HepG2 (cell line): ENCODE results near the gene GLE1. TPM values are rescaled to one million over a fixed set of nuclear protein-coding genes. Genes with fewer than 3 reads are reported as not detected.
A peak's percentile ranks its signal among the peaks of the same experiment; 100 is the strongest.

Source experiments
- ARID5B ChIP-seq: IDR thresholded peaks from 2 replicates; pipeline ENCODE4 v1.4.0; 2020; ENCODE audit warnings: mild to moderate bottlenecking, missing genetic modification reagents
- BCL6 ChIP-seq: IDR thresholded peaks from 2 replicates; pipeline ENCODE4 v1.6.1; 2016; ENCODE audit warnings: missing genetic modification reagents, missing compliant biosample characterization
- DRAP1 ChIP-seq: IDR thresholded peaks from 2 replicates; pipeline ENCODE4 v1.6.1; 2016; ENCODE audit warnings: missing genetic modification reagents, missing compliant biosample characterization
- KAT2B ChIP-seq: fragments of 150-350 bp; IDR thresholded peaks from 2 replicates; pipeline ENCODE4 v1.6.1; 2014; ENCODE audit warnings: low read depth, low read length, borderline replicate concordance
- KDM5B ChIP-seq: sonication (generic); formaldehyde crosslinking; IDR thresholded peaks from 2 replicates; pipeline ENCODE4 v1.4.0; 2020; ENCODE audit warnings: missing genetic modification reagents, mild to moderate bottlenecking, borderline replicate concordance
- NFE2L2 ChIP-seq: fragments of 150-350 bp; IDR thresholded peaks from 2 replicates; pipeline ENCODE4 v1.6.1; 2014; ENCODE audit warnings: low read length
- ONECUT2 ChIP-seq: sonication (generic); formaldehyde crosslinking; IDR thresholded peaks from 2 replicates; pipeline ENCODE4 v1.4.0; 2020; ENCODE audit warnings: missing genetic modification reagents
- PLRG1 ChIP-seq: fragments of 450-650 bp; conservative IDR thresholded peaks from 2 replicates; pipeline ENCODE4 v1.6.1; 2016
- REXO4 ChIP-seq: sonication (generic); formaldehyde crosslinking; IDR thresholded peaks from 2 replicates; pipeline ENCODE4 v1.8.0; 2022; ENCODE audit warnings: missing genetic modification reagents, mild to moderate bottlenecking, borderline replicate concordance
- STAT6 ChIP-seq: sonication (generic); formaldehyde crosslinking; IDR thresholded peaks from 2 replicates; pipeline ENCODE4 v1.4.0; 2020; ENCODE audit warnings: missing genetic modification reagents, mild to moderate bottlenecking, borderline replicate concordance
- TRIM22 ChIP-seq: fragments of 450-650 bp; IDR thresholded peaks from 2 replicates; pipeline ENCODE4 v1.6.1; 2017
- ZNF512B ChIP-seq: sonication (generic); formaldehyde crosslinking; IDR thresholded peaks from 2 replicates; pipeline ENCODE4 v1.5.1; 2020; ENCODE audit warnings: missing genetic modification reagents, mild to moderate bottlenecking, borderline replicate concordance
- ZNF816 ChIP-seq: sonication (generic); formaldehyde crosslinking; IDR thresholded peaks from 2 replicates; pipeline ENCODE4 v1.8.0; 2022; ENCODE audit warnings: missing genetic modification reagents, mild to moderate bottlenecking, borderline replicate concordance
- polyA plus RNA-seq, 8 experiments: library from polyadenylated mRNA; depleted of rRNA in 3 of 8; stranded (reverse) in 7 of 8; unstranded in 1 of 8; fragments of >200 nt; fragmentation: Illumina TruSeq in 4 of 8; extraction: Trizol in 4 of 8; gene quantifications; 2 replicates each; pipeline versions ENCODE4 v1.2.1 to v1.2.3, GENCODE V29; 2011 to 2016; ENCODE audit warnings: low read depth in 4 of 8, missing spikeins in 1 of 8, mixed read lengths in 1 of 8; ENCODE audit not compliant: insufficient read depth in 1 of 8
- total RNA-seq, 5 experiments: library from RNA; depleted of rRNA; stranded (reverse); fragments of >200 nt; fragmentation: Illumina TruSeq; extraction: Trizol; gene quantifications; 2 replicates each; pipeline ENCODE4 v1.2.3, GENCODE V29; 2016; ENCODE audit warnings: low read depth in 1 of 5
- TF ChIP-seq, protein P1 (sequence below): sonication (generic); formaldehyde crosslinking; IDR thresholded peaks from 2 replicates; pipeline ENCODE4 v1.5.0; 2020; ENCODE audit warnings: mild to moderate bottlenecking, missing genetic modification reagents

The GLE1 gene
- total and polyA plus RNA-seq, 2 of the 13 experiments (the other 11 are each of a cell fraction or from before 2014, with no cell fraction given): 14.7 to 28.8 TPM

DNA sequence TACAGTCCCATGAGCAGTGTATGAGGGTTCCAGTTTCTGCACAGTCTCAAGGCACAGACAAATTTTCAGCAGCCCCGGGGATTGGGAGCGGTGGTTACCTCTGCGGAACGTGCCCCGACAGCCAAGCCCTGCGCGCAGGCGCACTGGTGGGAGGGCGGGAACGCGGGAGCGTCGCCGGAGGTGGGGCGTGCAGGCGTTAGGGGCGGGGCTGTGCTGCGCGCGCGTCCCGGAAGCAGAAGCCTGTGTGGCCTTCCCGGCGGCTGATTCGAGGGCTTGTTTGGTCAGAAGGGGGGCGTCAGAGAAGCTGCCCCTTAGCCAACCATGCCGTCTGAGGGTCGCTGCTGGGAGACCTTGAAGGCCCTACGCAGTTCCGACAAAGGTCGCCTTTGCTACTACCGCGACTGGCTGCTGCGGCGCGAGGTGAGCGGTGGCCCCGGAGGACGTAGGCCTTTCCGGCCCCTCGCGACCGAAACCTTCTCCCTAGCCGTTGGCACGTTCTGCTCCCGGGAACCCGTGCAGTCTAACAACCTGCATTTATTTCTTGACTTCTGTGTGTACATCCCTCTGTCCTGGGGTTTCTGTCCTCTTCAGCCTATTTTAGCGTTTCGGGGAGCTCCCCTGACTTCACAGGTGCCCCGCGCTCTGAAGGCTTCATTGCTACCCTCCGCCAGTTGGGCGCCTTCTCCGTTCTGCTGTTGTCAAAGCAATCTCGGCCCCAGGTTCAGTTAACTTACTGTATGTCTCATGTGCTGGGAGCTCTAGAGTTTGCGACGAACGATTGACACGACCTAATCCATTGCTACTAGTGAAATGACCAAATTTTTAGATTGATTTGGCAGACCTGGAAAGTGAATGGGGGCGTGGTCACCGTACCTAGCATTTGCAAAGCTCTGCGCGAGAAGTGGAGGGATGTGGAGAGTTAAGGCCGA lies at the start of gene GLE1 (continued):
- TF ChIP-seq ARID5B (peak; percentile 38; the same call in 1 of the 2 replicates), PLRG1 (no peak), ZNF816 (CRISPR knock-in tag) (no peak), KDM5B (CRISPR knock-in tag) (no peak; the same call in 1 of the 2 replicates), KAT2B (no peak), REXO4 (CRISPR knock-in tag) (0 out of 2 replicates have a peak, but pooled peaks have one; percentile 42), TRIM22 (no peak), STAT6 (CRISPR knock-in tag) (0 out of 2 replicates have a peak, but pooled peaks have one; percentile 26), DRAP1 (peak; percentile 80), ONECUT2 (CRISPR knock-in tag) (no peak), ZNF512B (CRISPR knock-in tag) (no peak), BCL6 (CRISPR knock-in tag) (no peak; the same call in 1 of the 2 replicates), NFE2L2 (no peak)
- TF ChIP-seq, protein P1, sequence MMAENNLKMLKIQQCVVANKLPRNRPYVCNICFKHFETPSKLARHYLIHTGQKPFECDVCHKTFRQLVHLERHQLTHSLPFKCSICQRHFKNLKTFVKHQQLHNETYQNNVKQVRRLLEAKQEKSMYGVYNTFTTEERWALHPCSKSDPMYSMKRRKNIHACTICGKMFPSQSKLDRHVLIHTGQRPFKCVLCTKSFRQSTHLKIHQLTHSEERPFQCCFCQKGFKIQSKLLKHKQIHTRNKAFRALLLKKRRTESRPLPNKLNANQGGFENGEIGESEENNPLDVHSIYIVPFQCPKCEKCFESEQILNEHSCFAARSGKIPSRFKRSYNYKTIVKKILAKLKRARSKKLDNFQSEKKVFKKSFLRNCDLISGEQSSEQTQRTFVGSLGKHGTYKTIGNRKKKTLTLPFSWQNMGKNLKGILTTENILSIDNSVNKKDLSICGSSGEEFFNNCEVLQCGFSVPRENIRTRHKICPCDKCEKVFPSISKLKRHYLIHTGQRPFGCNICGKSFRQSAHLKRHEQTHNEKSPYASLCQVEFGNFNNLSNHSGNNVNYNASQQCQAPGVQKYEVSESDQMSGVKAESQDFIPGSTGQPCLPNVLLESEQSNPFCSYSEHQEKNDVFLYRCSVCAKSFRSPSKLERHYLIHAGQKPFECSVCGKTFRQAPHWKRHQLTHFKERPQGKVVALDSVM (CRISPR knock-in tag): peak; percentile 60
